HG02981 (cell line): Measurements from ENCODE around the gene LBHD1.
"Not testable (repeated sequence)": the region's sequence is repeated elsewhere in the genome, so short reads cannot be mapped to it uniquely, and the experiment has no call there.

Source experiments
- ATAC-seq: cut with Tn5 transposase; IDR thresholded peaks from one replicate; pipeline ENCODE4 v1.9.1; 2021; ENCODE audit warnings: mild to moderate bottlenecking, moderate library complexity; ENCODE audit not compliant: unreplicated experiment

Gene LBHD1

DNA sequence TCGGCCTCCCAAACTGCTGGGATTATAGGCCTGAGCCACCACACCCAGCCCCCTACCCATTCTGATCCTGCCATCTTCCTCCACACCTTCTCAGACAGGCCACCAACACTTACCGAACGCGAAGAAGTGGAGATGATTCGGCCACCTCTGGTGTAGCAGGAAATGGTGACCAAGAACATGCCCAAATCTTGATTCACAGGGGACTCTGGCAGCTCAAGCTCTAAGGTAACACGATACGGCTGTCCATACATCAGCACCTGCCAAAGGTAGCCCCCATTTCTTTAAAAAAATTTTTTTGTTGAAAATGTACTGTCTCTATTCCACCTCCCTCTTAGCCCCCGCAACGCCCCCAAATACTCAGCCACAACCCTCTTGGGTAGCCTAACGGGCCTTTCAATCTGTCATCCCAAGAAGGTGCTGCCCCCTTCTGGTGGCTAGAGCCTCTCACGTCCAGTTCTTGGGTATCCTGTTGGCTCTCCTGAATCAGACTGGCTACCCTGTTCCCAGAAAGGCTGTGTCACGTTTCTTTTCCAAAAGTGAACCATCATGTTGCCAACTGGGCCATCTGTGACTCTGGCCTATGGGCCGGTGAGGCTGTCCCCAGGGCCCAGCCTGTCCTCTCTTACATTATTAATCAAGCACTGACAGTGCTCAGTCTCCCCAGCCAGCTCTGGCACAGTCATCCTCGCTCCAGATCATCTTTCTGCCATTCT is 22.5 kb upstream of the LBHD1 start:
- ATAC-seq: no peak

DNA sequence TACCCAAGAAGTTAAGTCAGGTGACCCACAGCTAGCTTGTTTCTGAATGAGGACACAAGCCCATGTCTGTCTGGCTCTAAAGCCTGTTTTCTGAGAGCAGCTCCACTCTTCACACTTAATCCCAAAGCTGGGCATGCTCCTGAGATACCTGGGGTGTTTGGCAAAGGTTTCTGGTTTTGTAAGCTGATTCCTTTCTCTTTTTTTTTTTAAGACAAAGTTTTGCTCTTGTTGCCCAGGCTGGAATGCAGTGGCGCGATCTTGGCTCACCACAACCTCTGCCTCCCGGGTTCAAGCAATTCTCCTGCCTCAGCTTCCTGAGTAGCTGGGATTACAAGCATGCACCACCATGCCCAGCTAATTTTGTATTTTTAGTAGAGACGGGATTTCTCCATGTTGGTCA is 21.6 kb upstream of the LBHD1 start:
- not testable (repeated sequence) for ATAC-seq

GRCh38 chr11:62689421-62690183 is 17.5 kb upstream of the LBHD1 start, which contains the start of gene LRRN4CL:
LRRN4CL (minus strand) TSS chr11:62689530; CDS start chr11:62688508, 1,022 bp downstream.
- ATAC-seq: no peak

GRCh38 chr11:62688491-62688890 is 16.4 kb upstream of the LBHD1 start:
- no peak for ATAC-seq

- no peak for ATAC-seq
Observed at GRCh38 chr11:62687508-62688396, 15.7 kb upstream of the LBHD1 start.

GRCh38 chr11:62682518-62682917 is 10.5 kb upstream of the LBHD1 start:
- no peak for ATAC-seq

- ATAC-seq: peak; percentile 62
Observed at GRCh38 chr11:62680825-62681240, 8.8 kb upstream of the LBHD1 start.

GRCh38 chr11:62678770-62679696 is 7.0 kb upstream of the LBHD1 start, which contains the start of gene UBXN1:
UBXN1 (minus strand) TSS chr11:62679073; CDS start chr11:62678923, 150 bp downstream.
- peak; percentile 74 for ATAC-seq

- ATAC-seq: peak; percentile 6
Observed at GRCh38 chr11:62678433-62678769, 6.3 kb upstream of the LBHD1 start.

DNA sequence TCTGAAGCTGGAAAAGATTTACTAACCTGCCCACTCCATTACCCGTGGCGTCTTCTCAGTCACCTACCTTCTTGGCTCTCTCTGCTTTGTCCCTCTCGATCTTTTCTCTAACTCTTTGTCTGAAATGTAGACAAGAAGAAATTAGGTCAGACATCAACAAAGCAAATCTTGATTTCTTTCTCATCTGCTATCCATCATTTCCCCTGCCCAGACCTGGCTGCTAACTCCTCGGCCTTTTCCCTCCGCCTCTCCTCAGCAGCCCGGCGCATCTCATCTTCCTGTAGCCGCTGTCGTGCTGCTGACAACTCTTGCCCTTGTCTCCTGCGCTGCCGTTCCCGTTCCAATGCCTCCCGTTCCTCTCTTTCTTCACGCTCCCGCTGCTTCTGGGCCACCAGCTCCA is 5.6 kb upstream of the LBHD1 start:
- no peak for ATAC-seq

GRCh38 chr11:62677156-62677555 is 5.1 kb upstream of the LBHD1 start:
- ATAC-seq: no peak

DNA sequence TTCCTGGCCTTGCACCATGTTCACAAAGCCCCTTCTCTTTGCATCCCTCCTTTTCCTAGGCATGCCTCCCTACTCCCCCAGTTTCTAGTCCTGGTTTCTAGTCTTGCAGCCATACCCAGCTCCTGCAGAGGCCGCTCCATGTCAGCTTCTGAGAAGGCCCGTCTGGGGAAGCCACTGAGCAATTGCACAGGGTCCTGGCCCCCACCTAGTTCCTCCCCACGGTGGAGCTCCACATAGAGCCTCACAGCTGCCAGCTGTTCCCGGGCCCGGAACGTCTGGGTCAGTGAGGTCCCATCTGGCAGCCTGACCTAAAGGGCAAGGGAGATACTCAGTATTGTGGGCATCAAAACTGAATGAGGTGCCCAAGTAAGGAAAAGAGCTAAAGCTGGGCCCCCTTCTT is 4.6 kb upstream of the LBHD1 start:
- no peak for ATAC-seq

DNA sequence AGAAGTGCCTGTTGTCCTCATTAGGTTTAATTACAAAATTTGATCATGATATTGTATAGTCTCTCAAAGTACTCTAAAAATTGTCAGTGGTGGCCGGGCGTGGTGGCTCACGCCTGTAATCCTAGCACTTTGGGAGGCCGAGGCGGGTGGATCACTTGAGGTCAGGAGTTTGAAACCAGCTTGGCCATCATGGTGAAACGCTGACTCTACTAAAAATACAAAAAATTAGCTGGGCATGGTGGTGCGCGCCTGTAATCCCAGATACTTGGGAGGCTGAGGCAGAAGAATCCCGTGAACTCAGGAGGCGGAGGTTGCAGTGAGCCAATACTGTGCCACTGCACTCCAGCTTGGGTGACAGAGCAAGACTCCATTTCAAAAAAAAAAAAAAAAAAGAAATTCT is 3.3 kb upstream of the LBHD1 start:
- ATAC-seq: not testable (repeated sequence)

GRCh38 chr11:62673196-62673525 is 1.1 kb upstream of the LBHD1 start:
- no peak for ATAC-seq

- peak; percentile 3 for ATAC-seq
Observed at GRCh38 chr11:62671236-62671607, 845 bp downstream of the LBHD1 start.

DNA sequence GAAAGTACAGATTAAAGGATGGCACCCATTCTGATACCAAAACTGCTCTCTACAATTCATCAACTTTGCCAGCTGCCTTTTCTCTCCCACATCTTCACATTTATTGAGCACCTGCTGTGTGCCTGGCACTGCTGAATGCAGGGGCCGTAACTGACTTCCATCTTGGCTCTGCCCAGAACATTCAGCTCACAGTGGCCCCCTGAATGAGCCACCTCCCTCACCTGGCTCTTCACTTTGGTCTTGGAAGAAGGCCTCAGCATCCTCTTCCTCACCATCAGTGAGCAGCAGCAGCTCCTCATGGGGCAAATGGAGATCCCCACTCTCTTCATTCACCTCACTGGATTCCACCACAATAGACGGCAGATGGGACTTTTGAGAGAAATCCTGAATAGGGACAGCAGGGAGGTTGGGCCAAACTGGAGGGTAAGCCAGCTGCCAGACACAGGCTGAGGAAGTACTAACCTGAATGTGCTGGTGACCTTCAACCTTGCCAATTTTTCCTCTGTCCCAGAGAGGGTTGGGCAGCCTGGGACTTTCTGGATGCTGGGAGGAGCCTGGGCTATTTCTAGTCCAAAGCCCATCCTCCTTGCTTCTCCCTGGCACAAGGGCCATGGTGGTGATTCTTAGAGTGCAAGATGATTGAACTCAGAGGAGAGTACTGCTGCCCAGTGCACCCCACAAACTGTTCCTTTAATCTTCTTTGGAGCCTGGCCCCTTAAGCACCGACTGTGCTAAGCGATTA is 2.5 kb downstream of the LBHD1 start:
- no peak for ATAC-seq

DNA sequence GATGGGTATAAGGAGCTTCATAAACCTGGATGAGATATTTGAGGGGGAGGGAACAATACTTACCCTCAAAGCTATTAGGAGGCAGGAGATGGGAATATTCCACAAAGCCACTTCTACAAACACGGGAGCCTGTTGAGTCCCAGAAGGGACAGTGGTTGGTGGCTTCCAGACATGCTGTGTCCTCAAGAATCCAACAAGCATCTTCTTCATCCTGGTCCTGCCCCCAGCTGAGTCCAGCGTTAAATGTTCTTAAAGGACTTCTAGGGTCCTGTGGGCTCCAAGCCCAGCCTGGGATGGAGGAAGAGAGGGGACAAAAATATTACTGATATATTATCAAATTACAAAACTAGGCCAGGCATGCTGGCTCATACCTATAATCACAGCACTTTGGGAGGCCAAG is 4.6 kb downstream of the LBHD1 start:
- ATAC-seq: no peak

GRCh38 chr11:62666259-62666926 is 5.7 kb downstream of the LBHD1 start:
- ATAC-seq: no peak

DNA sequence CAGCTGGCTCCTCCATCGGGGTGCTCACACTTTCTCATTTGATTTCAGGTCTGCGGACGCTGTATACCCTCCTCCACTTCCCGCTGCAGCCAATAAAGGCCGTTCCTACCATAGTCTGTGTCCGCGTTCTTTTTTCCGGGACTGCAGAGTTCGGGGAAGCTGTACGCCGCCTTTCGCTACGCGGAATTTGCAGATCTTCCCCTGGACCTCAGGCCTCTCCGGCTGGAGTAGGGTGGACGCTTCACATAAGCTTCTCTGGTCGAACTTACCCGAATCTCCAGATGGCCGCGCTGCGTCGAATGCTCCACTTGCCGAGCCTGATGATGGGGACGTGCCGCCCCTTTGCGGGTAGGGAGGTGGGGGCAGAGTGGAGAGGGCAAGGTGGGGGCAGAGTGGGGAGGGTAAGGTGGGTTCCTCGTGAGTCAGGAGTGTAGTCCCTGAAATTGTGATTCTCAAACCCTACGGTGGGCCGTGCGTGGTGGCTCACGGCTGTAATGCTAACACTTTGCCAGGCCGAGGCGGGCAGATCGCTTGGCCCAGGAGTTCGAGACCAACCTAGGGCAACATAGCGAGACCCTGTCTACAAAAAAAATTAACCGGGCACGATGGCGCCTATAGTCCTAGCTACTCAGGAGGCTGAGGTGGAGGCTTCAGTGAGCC is 6.3 kb downstream of the LBHD1 start:
- ATAC-seq: peak; percentile 22
